HepG2 (cell line): ENCODE measurements around the gene MDFI. TPM values are rescaled to one million over a fixed set of nuclear protein-coding genes. Genes with fewer than 3 reads are reported as not detected.

Source experiments
- CEBPG ChIP-seq: IDR thresholded peaks from 2 replicates; pipeline ENCODE4 v1.6.1; 2016
- MXI1 ChIP-seq: IDR thresholded peaks from 3 replicates; pipeline ENCODE4 v1.6.1; 2012; ENCODE audit warnings: low read depth, low read length, inconsistent platforms, borderline replicate concordance
- NFRKB ChIP-seq: fragments of 450-650 bp; IDR thresholded peaks from 2 replicates; pipeline ENCODE4 v1.6.1; 2017
- SP4 ChIP-seq: sonication (generic); formaldehyde crosslinking; IDR thresholded peaks from 2 replicates; pipeline ENCODE4 v1.8.1; 2023; ENCODE audit warnings: mild to moderate bottlenecking, missing genetic modification reagents
- ZBTB7A ChIP-seq: sonication (generic); formaldehyde crosslinking; IDR thresholded peaks from 2 replicates; pipeline ENCODE4 v1.8.0; 2022; ENCODE audit warnings: mild to moderate bottlenecking, missing genetic modification reagents
- ZKSCAN1 ChIP-seq: fragments of 150-350 bp; IDR thresholded peaks from 2 replicates; pipeline ENCODE4 v1.6.1; 2014; ENCODE audit warnings: low read length
- ZNF883 ChIP-seq: sonication (generic); formaldehyde crosslinking; IDR thresholded peaks from 2 replicates; pipeline ENCODE4 v1.5.1; 2020; ENCODE audit warnings: mild to moderate bottlenecking, missing genetic modification reagents; ENCODE audit errors: not compliant biosample characterization
- ZZZ3 ChIP-seq: sonication (generic); formaldehyde crosslinking; IDR thresholded peaks from 2 replicates; pipeline ENCODE4 v1.4.0; 2020; ENCODE audit warnings: missing genetic modification reagents, mild to moderate bottlenecking, borderline replicate concordance
- polyA plus RNA-seq, 8 experiments: library from polyadenylated mRNA; depleted of rRNA in 3 of 8; stranded (reverse) in 7 of 8; unstranded in 1 of 8; fragments of >200 nt; fragmentation: Illumina TruSeq in 4 of 8; extraction: Trizol in 4 of 8; gene quantifications; 2 replicates each; pipeline versions ENCODE4 v1.2.1 to v1.2.3, GENCODE V29; 2011 to 2016; ENCODE audit warnings: low read depth in 4 of 8, missing spikeins in 1 of 8, mixed read lengths in 1 of 8; ENCODE audit not compliant: insufficient read depth in 1 of 8
- total RNA-seq, 5 experiments: library from RNA; depleted of rRNA; stranded (reverse); fragments of >200 nt; fragmentation: Illumina TruSeq; extraction: Trizol; gene quantifications; 2 replicates each; pipeline ENCODE4 v1.2.3, GENCODE V29; 2016; ENCODE audit warnings: low read depth in 1 of 5
- TF ChIP-seq, protein P1 (sequence below): sonication (generic); formaldehyde crosslinking; IDR thresholded peaks from 2 replicates; pipeline ENCODE4 v1.5.0; 2020; ENCODE audit warnings: mild to moderate bottlenecking, missing genetic modification reagents, borderline replicate concordance
- TF ChIP-seq, protein P2 (sequence below): sonication (generic); formaldehyde crosslinking; IDR thresholded peaks from 2 replicates; pipeline ENCODE4 v1.8.1; 2022; ENCODE audit warnings: mild to moderate bottlenecking, missing genetic modification reagents
- TF ChIP-seq, protein P3 (sequence below): sonication (generic); formaldehyde crosslinking; IDR thresholded peaks from 2 replicates; pipeline ENCODE4 v1.5.0; 2020; ENCODE audit warnings: mild to moderate bottlenecking, missing genetic modification reagents, moderate library complexity

MDFI gene
- total and polyA plus RNA-seq, 2 of the 13 experiments (the other 11 are each of a cell fraction or from before 2014, with no cell fraction given) = 0.28 TPM; not detected in 1

DNA sequence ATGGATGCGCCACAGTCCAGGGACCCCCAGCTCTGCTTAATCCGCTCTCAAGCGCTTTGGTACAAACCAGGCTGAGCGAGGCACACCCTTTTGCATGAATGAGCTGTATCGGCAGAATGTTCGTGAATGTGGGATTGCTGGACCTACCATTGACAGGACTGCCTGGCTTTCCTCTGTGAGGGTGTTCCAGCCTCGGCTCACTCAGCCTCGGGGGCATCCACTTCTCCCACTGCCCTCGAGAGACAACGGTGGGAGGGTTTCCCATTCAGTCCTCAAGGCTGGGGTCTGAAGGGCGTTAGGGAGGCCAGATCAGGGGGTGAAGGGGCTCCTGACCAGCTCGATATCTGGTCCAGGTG is 17.4 kb downstream of the MDFI start (continued):
- TF ChIP-seq, protein P1, sequence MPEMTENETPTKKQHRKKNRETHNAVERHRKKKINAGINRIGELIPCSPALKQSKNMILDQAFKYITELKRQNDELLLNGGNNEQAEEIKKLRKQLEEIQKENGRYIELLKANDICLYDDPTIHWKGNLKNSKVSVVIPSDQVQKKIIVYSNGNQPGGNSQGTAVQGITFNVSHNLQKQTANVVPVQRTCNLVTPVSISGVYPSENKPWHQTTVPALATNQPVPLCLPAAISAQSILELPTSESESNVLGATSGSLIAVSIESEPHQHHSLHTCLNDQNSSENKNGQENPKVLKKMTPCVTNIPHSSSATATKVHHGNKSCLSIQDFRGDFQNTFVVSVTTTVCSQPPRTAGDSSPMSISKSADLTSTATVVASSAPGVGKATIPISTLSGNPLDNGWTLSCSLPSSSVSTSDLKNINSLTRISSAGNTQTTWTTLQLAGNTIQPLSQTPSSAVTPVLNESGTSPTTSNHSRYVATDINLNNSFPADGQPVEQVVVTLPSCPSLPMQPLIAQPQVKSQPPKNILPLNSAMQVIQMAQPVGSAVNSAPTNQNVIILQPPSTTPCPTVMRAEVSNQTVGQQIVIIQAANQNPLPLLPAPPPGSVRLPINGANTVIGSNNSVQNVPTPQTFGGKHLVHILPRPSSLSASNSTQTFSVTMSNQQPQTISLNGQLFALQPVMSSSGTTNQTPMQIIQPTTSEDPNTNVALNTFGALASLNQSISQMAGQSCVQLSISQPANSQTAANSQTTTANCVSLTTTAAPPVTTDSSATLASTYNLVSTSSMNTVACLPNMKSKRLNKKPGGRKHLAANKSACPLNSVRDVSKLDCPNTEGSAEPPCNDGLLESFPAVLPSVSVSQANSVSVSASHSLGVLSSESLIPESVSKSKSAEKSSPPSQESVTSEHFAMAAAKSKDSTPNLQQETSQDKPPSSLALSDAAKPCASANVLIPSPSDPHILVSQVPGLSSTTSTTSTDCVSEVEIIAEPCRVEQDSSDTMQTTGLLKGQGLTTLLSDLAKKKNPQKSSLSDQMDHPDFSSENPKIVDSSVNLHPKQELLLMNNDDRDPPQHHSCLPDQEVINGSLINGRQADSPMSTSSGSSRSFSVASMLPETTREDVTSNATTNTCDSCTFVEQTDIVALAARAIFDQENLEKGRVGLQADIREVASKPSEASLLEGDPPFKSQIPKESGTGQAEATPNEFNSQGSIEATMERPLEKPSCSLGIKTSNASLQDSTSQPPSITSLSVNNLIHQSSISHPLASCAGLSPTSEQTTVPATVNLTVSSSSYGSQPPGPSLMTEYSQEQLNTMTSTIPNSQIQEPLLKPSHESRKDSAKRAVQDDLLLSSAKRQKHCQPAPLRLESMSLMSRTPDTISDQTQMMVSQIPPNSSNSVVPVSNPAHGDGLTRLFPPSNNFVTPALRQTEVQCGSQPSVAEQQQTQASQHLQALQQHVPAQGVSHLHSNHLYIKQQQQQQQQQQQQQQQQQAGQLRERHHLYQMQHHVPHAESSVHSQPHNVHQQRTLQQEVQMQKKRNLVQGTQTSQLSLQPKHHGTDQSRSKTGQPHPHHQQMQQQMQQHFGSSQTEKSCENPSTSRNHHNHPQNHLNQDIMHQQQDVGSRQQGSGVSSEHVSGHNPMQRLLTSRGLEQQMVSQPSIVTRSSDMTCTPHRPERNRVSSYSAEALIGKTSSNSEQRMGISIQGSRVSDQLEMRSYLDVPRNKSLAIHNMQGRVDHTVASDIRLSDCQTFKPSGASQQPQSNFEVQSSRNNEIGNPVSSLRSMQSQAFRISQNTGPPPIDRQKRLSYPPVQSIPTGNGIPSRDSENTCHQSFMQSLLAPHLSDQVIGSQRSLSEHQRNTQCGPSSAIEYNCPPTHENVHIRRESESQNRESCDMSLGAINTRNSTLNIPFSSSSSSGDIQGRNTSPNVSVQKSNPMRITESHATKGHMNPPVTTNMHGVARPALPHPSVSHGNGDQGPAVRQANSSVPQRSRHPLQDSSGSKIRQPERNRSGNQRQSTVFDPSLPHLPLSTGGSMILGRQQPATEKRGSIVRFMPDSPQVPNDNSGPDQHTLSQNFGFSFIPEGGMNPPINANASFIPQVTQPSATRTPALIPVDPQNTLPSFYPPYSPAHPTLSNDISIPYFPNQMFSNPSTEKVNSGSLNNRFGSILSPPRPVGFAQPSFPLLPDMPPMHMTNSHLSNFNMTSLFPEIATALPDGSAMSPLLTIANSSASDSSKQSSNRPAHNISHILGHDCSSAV (CRISPR knock-in tag) = no peak
- no peak for TF ChIP-seq ZZZ3 (CRISPR knock-in tag)
- TF ChIP-seq CEBPG (CRISPR knock-in tag) = no peak
- TF ChIP-seq NFRKB = no peak
- TF ChIP-seq ZNF883 (CRISPR knock-in tag) = no peak
- TF ChIP-seq, protein P2, sequence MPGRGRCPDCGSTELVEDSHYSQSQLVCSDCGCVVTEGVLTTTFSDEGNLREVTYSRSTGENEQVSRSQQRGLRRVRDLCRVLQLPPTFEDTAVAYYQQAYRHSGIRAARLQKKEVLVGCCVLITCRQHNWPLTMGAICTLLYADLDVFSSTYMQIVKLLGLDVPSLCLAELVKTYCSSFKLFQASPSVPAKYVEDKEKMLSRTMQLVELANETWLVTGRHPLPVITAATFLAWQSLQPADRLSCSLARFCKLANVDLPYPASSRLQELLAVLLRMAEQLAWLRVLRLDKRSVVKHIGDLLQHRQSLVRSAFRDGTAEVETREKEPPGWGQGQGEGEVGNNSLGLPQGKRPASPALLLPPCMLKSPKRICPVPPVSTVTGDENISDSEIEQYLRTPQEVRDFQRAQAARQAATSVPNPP = no peak
- no peak for TF ChIP-seq ZBTB7A
- TF ChIP-seq, protein P3, sequence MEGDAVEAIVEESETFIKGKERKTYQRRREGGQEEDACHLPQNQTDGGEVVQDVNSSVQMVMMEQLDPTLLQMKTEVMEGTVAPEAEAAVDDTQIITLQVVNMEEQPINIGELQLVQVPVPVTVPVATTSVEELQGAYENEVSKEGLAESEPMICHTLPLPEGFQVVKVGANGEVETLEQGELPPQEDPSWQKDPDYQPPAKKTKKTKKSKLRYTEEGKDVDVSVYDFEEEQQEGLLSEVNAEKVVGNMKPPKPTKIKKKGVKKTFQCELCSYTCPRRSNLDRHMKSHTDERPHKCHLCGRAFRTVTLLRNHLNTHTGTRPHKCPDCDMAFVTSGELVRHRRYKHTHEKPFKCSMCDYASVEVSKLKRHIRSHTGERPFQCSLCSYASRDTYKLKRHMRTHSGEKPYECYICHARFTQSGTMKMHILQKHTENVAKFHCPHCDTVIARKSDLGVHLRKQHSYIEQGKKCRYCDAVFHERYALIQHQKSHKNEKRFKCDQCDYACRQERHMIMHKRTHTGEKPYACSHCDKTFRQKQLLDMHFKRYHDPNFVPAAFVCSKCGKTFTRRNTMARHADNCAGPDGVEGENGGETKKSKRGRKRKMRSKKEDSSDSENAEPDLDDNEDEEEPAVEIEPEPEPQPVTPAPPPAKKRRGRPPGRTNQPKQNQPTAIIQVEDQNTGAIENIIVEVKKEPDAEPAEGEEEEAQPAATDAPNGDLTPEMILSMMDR (CRISPR knock-in tag) = no peak
- TF ChIP-seq ZKSCAN1 = no peak
- no peak for TF ChIP-seq SP4 (CRISPR knock-in tag)
- TF ChIP-seq MXI1 = no peak
